ENCODE results near the gene LRRC72.

The LRRC72 gene

GRCh38 chr7:16599860-16600259, 73.2 kb downstream of the LRRC72 start:
- no peak overlapping the region for H3K4me3 ChIP-seq (ENCODE audit: low read depth, low read length)
- no peak for TF ChIP-seq CTCF (IDR thresholded peaks at IDR 0.05; ENCODE audit: borderline replicate concordance, insufficient read depth, low read depth, low read length)

GRCh38 chr7:16603633-16604032, 77.0 kb downstream of the LRRC72 start:
- H3K4me3 ChIP-seq (ENCODE audit: low read depth, low read length), result no peak overlapping the region
- no peak for TF ChIP-seq CTCF (IDR thresholded peaks at IDR 0.05; ENCODE audit: borderline replicate concordance, insufficient read depth, low read depth, low read length)

DNA sequence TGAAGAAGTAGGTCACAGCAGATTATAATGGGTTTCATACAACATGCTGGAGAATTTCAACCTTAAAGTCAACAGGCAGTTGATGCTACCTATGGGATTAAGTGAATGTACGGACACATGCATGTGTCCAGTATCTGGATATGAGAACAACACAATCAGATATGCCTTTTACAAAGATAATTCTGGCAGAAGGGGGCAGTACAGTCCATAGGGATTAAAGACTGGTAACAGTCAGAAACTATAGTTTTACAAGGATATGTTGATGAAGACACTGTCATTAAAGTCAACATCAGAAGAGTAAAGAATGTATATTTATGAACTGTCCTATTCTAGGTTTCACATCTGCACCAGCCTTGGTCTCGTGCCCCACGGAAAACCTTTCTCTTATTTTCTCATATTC, 77.4 kb downstream of the LRRC72 start:
- TF ChIP-seq CTCF (IDR thresholded peaks at IDR 0.05; ENCODE audit: borderline replicate concordance, insufficient read depth, low read depth, low read length), result no peak

GRCh38 chr7:16606704-16607103, 80.1 kb downstream of the LRRC72 start:
- no peak for TF ChIP-seq CTCF (IDR thresholded peaks at IDR 0.05; ENCODE audit: borderline replicate concordance, insufficient read depth, low read depth, low read length)
- no peak overlapping the region for H3K4me3 ChIP-seq (ENCODE audit: low read depth, low read length)

More for the DNA sequence above, 77.4 kb downstream of the LRRC72 start:
- no peak overlapping the region for H3K4me3 ChIP-seq (ENCODE audit: low read depth, low read length)

DNA sequence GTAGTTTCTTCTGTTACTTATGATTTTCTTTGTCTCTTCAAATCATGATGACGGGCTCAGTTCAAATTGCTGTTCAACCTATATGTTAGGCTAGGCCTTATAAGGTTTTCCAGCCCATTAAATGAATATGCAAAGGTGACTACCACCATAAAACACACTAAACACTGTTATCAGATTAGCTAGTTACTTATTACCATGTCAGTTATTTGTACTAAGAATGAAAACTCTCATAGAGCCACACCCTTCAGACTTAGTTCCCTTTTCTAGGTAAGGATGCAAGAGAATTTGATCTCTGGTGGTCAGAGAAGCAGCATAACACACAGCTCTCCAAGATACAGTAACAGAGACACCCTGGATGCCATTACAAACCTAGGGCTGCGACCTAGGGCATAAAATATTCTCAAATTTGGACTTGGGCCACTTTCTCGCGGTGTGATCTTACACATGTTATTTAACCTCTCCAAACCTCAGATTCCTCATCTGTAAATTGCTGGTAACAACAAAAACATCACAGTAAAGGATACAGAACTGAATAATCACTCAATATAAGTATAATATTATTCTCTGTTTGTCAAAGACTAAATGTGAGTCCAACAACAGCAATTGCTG, 83.3 kb downstream of the LRRC72 start:
- H3K4me3 ChIP-seq (ENCODE audit: low read depth, low read length), result no peak overlapping the region
- no peak for TF ChIP-seq CTCF (IDR thresholded peaks at IDR 0.05; ENCODE audit: borderline replicate concordance, insufficient read depth, low read depth, low read length)

DNA sequence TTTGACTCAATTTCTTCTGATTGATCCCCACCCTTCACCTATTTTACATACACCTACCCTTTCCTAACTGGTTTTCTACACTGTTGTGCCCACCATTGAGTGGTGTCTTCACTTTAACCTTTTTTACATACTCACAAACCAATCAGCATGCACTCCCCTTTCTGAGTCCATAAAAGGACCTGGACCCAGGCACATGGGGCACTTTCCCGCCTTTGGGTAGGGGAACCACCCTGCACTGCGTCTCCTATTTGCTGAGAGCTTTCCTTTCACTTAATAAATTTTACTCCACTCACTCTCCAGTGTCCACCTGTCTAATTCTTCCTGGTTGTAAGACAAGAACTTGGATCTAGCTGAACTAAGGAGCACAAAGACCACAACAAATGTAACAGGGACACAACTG, 85.1 kb downstream of the LRRC72 start:
- TF ChIP-seq CTCF (IDR thresholded peaks at IDR 0.05; ENCODE audit: borderline replicate concordance, insufficient read depth, low read depth, low read length), result no peak
- no peak overlapping the region for H3K4me3 ChIP-seq (ENCODE audit: low read depth, low read length)

DNA sequence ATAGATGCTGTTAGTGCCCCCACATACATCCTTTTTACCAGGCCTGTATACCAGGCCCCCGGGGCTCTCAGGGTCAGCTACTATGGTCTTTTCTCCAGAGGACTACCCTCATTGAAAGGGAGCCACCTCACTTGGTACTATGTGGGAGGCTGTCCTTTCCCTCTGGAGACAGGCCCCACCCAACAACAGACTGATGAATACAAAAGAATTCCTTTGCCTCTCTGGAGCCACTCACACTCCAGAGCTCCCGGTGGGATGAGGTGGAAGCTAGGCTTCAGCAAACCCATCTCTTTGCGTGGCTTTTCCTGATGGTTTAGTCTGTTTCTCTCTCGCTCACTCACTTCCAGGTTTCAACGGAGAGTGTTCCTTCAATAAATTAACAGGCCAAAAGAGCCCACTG, 88.6 kb downstream of the LRRC72 start:
- no peak for TF ChIP-seq CTCF (IDR thresholded peaks at IDR 0.05; ENCODE audit: borderline replicate concordance, insufficient read depth, low read depth, low read length)
- no peak overlapping the region for H3K4me3 ChIP-seq (ENCODE audit: low read depth, low read length)

Measured in GM12875 (cell line).